H9 (cell line): ENCODE data around the gene FAM174A. TPM values are rescaled to one million over a fixed set of nuclear protein-coding genes. Genes with fewer than 3 reads are reported as not detected.

Experiments
- DNase-seq: peaks from one replicate; pipeline ENCODE4 v3.0.0-alpha.2; 2017
- H2AFZ ChIP-seq: one replicate; pipeline ENCODE4 v1.6.1; 2013; ENCODE audit warnings: mild to moderate bottlenecking, low read length, control low read depth, moderate library complexity
- H2AK5ac ChIP-seq: 2 replicates; pipeline ENCODE4 v1.6.1; 2013; ENCODE audit warnings: low read length, control low read depth, mixed read lengths; ENCODE audit not compliant: insufficient read length
- H2BK120ac ChIP-seq: one replicate; pipeline ENCODE4 v1.6.1; 2013; ENCODE audit warnings: low read depth, mild to moderate bottlenecking, low read length, control low read depth, inconsistent platforms; ENCODE audit not compliant: poor library complexity, severe bottlenecking
- H2BK12ac ChIP-seq: 2 replicates; pipeline ENCODE4 v1.6.1; 2013; ENCODE audit warnings: low read length, control low read depth, mixed read lengths, low read depth; ENCODE audit not compliant: insufficient read length
- H2BK15ac ChIP-seq: 2 replicates; pipeline ENCODE4 v1.6.1; 2013; ENCODE audit warnings: low read depth, low read length, control low read depth
- H2BK20ac ChIP-seq: one replicate; pipeline ENCODE4 v1.6.1; 2013; ENCODE audit warnings: low read depth, mild to moderate bottlenecking, low read length, control low read depth, inconsistent platforms; ENCODE audit not compliant: poor library complexity, severe bottlenecking
- H2BK5ac ChIP-seq: 2 replicates; pipeline ENCODE4 v1.6.1; 2013; ENCODE audit warnings: low read length, control low read depth, mixed read lengths; ENCODE audit not compliant: insufficient read length
- H3K14ac ChIP-seq: 2 replicates; pipeline ENCODE4 v1.6.1; 2013; ENCODE audit warnings: low read length, control low read depth; ENCODE audit not compliant: insufficient read depth
- H3K18ac ChIP-seq: 2 replicates; pipeline ENCODE4 v1.6.1; 2013; ENCODE audit warnings: low read depth, mild to moderate bottlenecking, mixed read lengths, low read length, control low read depth; ENCODE audit not compliant: insufficient read length
- H3K23ac ChIP-seq: 2 replicates; pipeline ENCODE4 v1.6.1; 2013; ENCODE audit warnings: low read length, control low read depth, mixed read lengths, low read depth; ENCODE audit not compliant: insufficient read length
- H3K23me2 ChIP-seq: 2 replicates; pipeline ENCODE4 v1.6.1; 2013; ENCODE audit warnings: low read depth, mild to moderate bottlenecking, mixed read lengths, low read length, control low read depth; ENCODE audit not compliant: insufficient read length, poor library complexity, severe bottlenecking
- H3K27ac ChIP-seq: 2 replicates; pipeline ENCODE4 v1.5.1; 2013; ENCODE audit warnings: low read length, control low read depth, mixed read lengths, low read depth; ENCODE audit not compliant: insufficient read length
- H3K27me3 ChIP-seq: 2 replicates; pipeline ENCODE4 v1.6.1; 2013; ENCODE audit warnings: low read length, control low read depth, inconsistent platforms; ENCODE audit not compliant: insufficient read depth
- H3K4ac ChIP-seq: 2 replicates; pipeline ENCODE4 v1.6.1; 2013; ENCODE audit warnings: low read depth, mild to moderate bottlenecking, control low read depth, inconsistent platforms, low read length, moderate library complexity
- H3K4me1 ChIP-seq: 2 replicates; pipeline ENCODE4 v1.6.1; 2013; ENCODE audit warnings: low read length, control low read depth, inconsistent platforms; ENCODE audit not compliant: insufficient read depth
- H3K4me2 ChIP-seq: 2 replicates; pipeline ENCODE4 v1.6.1; 2013; ENCODE audit warnings: low read length, control low read depth, mixed read lengths; ENCODE audit not compliant: insufficient read length, insufficient read depth
- H3K56ac ChIP-seq: 2 replicates; pipeline ENCODE4 v1.6.1; 2013; ENCODE audit warnings: low read depth, mild to moderate bottlenecking, mixed read lengths, low read length, control low read depth; ENCODE audit not compliant: insufficient read length
- H3K79me1 ChIP-seq: 2 replicates; pipeline ENCODE4 v1.6.1; 2013; ENCODE audit warnings: low read depth, mild to moderate bottlenecking, moderate library complexity, low read length, control low read depth, inconsistent platforms; ENCODE audit not compliant: insufficient read depth, poor library complexity, severe bottlenecking
- H3K79me2 ChIP-seq: 2 replicates; pipeline ENCODE4 v1.6.1; 2013; ENCODE audit warnings: low read length, control low read depth, inconsistent platforms; ENCODE audit not compliant: insufficient read depth
- H3K9ac ChIP-seq: 2 replicates; pipeline ENCODE4 v1.6.1; 2013; ENCODE audit warnings: low read length, control low read depth, mixed read lengths; ENCODE audit not compliant: insufficient read length; ENCODE audit errors: extremely low read depth
- H3K9me3 ChIP-seq: one replicate; pipeline ENCODE4 v1.6.1; 2013; ENCODE audit warnings: low read depth, low read length, inconsistent platforms; ENCODE audit not compliant: control insufficient read depth
- H3T11ph ChIP-seq: one replicate; pipeline ENCODE4 v1.6.1; 2013; ENCODE audit warnings: mild to moderate bottlenecking, low read length, control low read depth, inconsistent platforms
- H4K20me1 ChIP-seq: one replicate; pipeline ENCODE4 v1.6.1; 2013; ENCODE audit not compliant: control insufficient read depth, insufficient read length, insufficient read depth
- H4K5ac ChIP-seq: 2 replicates; pipeline ENCODE4 v1.6.1; 2013; ENCODE audit warnings: low read depth, mild to moderate bottlenecking, mixed read lengths, low read length, control low read depth; ENCODE audit not compliant: insufficient read length
- H4K8ac ChIP-seq: replicated peaks from 2 replicates; pipeline ENCODE4 v1.6.1; 2013; ENCODE audit warnings: low read length, control low read depth, mixed read lengths, low read depth; ENCODE audit not compliant: insufficient read length
- H4K91ac ChIP-seq: 2 replicates; pipeline ENCODE4 v1.6.1; 2013; ENCODE audit warnings: low read depth, mild to moderate bottlenecking, moderate library complexity, mixed read lengths, low read length, control low read depth; ENCODE audit not compliant: insufficient read length
- H3K27ac Mint-ChIP-seq, 3 experiments: 2 replicates in 2 of 3; 3 replicates in 1 of 3; pipeline ENCODE4 v1.8.0; 2020 to 2021; ENCODE audit warnings: mixed read lengths in 3 of 3, mild to moderate bottlenecking in 1 of 3, moderate library complexity in 1 of 3
- H3K27me3 Mint-ChIP-seq: 2 replicates; pipeline ENCODE4 v1.8.0; 2021; ENCODE audit warnings: low read depth, mild to moderate bottlenecking, moderate library complexity, mixed read lengths
- H3K36me3 Mint-ChIP-seq, 3 experiments: 2 replicates in 2 of 3; 3 replicates in 1 of 3; pipeline ENCODE4 v1.8.0; 2020 to 2021; ENCODE audit warnings: low read depth in 3 of 3, mixed read lengths in 3 of 3; ENCODE audit not compliant: insufficient read depth in 1 of 3
- H3K4me1 Mint-ChIP-seq, 2 experiments: 2 replicates each; pipeline ENCODE4 v1.8.0; 2020; ENCODE audit warnings: mixed read lengths in 2 of 2
- H3K4me3 Mint-ChIP-seq, 2 experiments: 2 replicates in 1 of 2; 3 replicates in 1 of 2; pipeline ENCODE4 v1.8.0; 2020 to 2021; ENCODE audit warnings: mild to moderate bottlenecking in 2 of 2, mixed read lengths in 2 of 2, moderate library complexity in 1 of 2
- H3K9me3 Mint-ChIP-seq, 2 experiments: 2 replicates in 1 of 2; 3 replicates in 1 of 2; pipeline ENCODE4 v1.8.0; 2020; ENCODE audit warnings: mild to moderate bottlenecking in 2 of 2, mixed read lengths in 2 of 2, moderate library complexity in 1 of 2
- CTCF ChIP-seq: fragments of 200-600 bp; sonication (generic); conservative IDR thresholded peaks from 3 replicates; pipeline ENCODE4 v1.8.0; 2021; ENCODE audit warnings: antibody characterized with exemption, mild to moderate bottlenecking
- WGBS: extraction: QIAGEN DNeasy Blood & Tissue Kit; methylation state at CpG from one replicate; pipeline ENCODE4 v1.1.7; 2013; ENCODE audit warnings: missing lambda C conversion rate, low lambda C conversion rate, mixed read lengths; ENCODE audit not compliant: insufficient read length; ENCODE audit errors: extremely low coverage; 5-methylcytosine and 5-hydroxymethylcytosine counted together
- total RNA-seq: library from RNA; stranded (reverse); gene quantifications from 2 replicates; pipeline ENCODE4 v1.2.1, GENCODE V29; 2021

The FAM174A gene
- total RNA-seq, 1 experiment from 2014 or later = 4.3 TPM

GRCh38 chr5:100539519-100539918, 4.3 kb downstream of the FAM174A start:
- no peak overlapping the region for H2BK12ac ChIP-seq
- H3K23ac ChIP-seq = no peak overlapping the region
- no peak overlapping the region for H2AK5ac ChIP-seq
- H4K5ac ChIP-seq = no peak overlapping the region
- peaks cover 6% of the 10 kb centered on the region for H3K23me2 ChIP-seq
- H3K18ac ChIP-seq = no peak overlapping the region
- no peak overlapping the region for H2BK15ac ChIP-seq
- H2BK120ac ChIP-seq = no peak overlapping the region
- H2BK5ac ChIP-seq = no peak overlapping the region
- no peak for TF ChIP-seq CTCF
- no peaks in the 10 kb centered on the region for H3K9me3 ChIP-seq
- DNase-seq = no peak
- H3K4ac ChIP-seq = no peak overlapping the region
- no peak overlapping the region for H3T11ph ChIP-seq
- no peak overlapping the region for H2BK20ac ChIP-seq
- no peaks in the 10 kb centered on the region for H3K79me1 ChIP-seq
- no peaks in the 10 kb centered on the region for H3K27me3 ChIP-seq
- H2AFZ ChIP-seq = no peak overlapping the region
- H3K14ac ChIP-seq = no peak overlapping the region
- no CpG with 5 or more reads among the region's 3 CpGs for WGBS
- no peaks in the 10 kb centered on the region for H4K20me1 ChIP-seq
- H3K79me2 ChIP-seq = no peaks in the 10 kb centered on the region
- H3K4me2 ChIP-seq = no peak overlapping the region
- H4K91ac ChIP-seq = no peak overlapping the region
- H3K56ac ChIP-seq = no peak overlapping the region
- Mint-ChIP-seq H3K27me3 (no peaks in the 10 kb centered on the region; the same call in 1 of the 2 replicates), H3K36me3 (no peaks in the 10 kb centered on the region; a peak in 1 of 7 replicates), H3K27ac (no peak overlapping the region), H3K4me1 (peaks cover 7 to 11% of the 10 kb centered on the region in 2 experiments), H3K4me3 (no peak overlapping the region), H3K9me3 (peaks cover 0 to 3% of the 10 kb centered on the region in 2 experiments; a peak in 1 of 5 replicates)
- no peak overlapping the region for H4K8ac ChIP-seq
- no peaks in the 10 kb centered on the region for H3K4me1 ChIP-seq
- H3K27ac ChIP-seq = no peak overlapping the region
- H3K9ac ChIP-seq = no peak overlapping the region
